ENCODE data around the gene BTD. TPM values are rescaled to one million over a fixed set of nuclear protein-coding genes. Genes with fewer than 3 reads are reported as not detected.

The BTD gene
- total RNA-seq, 1 donor from 2014 or later: 13.1 TPM

DNA sequence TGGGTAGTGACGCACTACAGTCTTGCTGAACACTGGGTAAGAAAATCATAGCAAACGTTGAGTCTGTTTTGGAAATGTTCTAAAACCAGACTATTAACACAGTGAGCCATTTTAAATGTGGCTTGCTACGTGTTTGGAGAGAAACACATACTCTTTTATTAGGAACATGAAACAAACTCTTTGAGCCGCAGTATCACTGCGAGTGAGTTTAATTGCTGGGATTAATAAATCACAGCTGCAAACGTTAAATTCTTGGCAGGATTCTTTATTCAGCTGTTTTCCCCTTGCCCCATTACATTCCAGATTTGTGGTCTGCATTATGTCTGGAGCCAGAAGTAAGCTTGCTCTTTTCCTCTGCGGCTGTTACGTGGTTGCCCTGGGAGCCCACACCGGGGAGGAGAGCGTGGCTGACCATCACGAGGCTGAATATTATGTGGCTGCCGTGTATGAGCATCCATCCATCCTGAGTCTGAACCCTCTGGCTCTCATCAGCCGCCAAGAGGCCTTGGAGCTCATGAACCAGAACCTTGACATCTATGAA, 33.6 kb downstream of the BTD start:
- H3K4me1 Mint-ChIP-seq (ENCODE audit: unreplicated experiment): peaks cover 66% of the 10 kb centered on the region
- no peaks in the 10 kb centered on the region for H3K9me3 Mint-ChIP-seq (ENCODE audit: unreplicated experiment)
- H3K27me3 Mint-ChIP-seq (ENCODE audit: unreplicated experiment): peaks cover 10% of the 10 kb centered on the region
- H3K4me3 Mint-ChIP-seq (ENCODE audit: unreplicated experiment): no peak overlapping the region
- H3K27ac Mint-ChIP-seq (ENCODE audit: unreplicated experiment): no peak overlapping the region
- H3K36me3 Mint-ChIP-seq (ENCODE audit: low read depth, unreplicated experiment): no peaks in the 10 kb centered on the region
- DNase-seq (ENCODE audit: low spot score): no peak
- TF ChIP-seq, protein P1, sequence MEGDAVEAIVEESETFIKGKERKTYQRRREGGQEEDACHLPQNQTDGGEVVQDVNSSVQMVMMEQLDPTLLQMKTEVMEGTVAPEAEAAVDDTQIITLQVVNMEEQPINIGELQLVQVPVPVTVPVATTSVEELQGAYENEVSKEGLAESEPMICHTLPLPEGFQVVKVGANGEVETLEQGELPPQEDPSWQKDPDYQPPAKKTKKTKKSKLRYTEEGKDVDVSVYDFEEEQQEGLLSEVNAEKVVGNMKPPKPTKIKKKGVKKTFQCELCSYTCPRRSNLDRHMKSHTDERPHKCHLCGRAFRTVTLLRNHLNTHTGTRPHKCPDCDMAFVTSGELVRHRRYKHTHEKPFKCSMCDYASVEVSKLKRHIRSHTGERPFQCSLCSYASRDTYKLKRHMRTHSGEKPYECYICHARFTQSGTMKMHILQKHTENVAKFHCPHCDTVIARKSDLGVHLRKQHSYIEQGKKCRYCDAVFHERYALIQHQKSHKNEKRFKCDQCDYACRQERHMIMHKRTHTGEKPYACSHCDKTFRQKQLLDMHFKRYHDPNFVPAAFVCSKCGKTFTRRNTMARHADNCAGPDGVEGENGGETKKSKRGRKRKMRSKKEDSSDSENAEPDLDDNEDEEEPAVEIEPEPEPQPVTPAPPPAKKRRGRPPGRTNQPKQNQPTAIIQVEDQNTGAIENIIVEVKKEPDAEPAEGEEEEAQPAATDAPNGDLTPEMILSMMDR (IDR thresholded peaks at IDR 0.05; ENCODE audit: unreplicated experiment): no peak

DNA sequence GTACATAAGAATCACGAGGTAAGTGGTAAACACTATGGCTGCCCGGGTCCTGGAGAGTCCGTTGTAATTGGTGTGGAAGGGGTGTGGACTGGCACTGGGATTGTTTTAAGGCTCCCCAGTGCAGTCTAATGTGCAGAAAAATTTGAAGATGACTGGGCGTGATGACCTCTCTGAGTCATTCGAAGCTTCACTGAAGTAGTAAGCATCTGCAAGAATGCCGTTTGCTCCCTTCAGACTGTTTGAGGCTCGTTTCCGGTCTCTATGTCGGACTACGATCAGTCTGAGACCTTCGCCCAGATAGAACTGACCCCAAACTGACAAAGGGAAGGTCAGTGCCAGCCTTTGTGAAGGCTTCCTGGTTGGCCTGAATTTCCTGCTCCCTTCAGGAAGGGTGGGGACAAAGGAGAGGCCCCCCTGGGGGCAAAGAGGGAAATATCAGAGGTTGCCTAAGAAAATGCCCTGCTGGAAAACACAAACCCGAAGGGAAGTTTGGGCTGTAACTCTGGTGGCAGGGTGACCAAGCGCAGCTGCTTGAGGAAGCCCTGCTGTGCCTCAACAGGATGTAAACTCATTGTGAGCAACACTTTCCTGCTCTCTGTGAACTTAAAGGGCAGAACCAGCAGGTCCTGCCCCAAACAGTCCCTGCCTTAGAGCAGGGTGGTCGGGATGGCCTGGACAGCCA, 34.6 kb downstream of the BTD start:
- H3K27me3 Mint-ChIP-seq (ENCODE audit: unreplicated experiment): peaks cover 10% of the 10 kb centered on the region
- peak; percentile 31 for DNase-seq (ENCODE audit: low spot score)
- H3K27ac Mint-ChIP-seq (ENCODE audit: unreplicated experiment): peak overlapping the region; percentile 93
- peaks cover 63% of the 10 kb centered on the region for H3K4me1 Mint-ChIP-seq (ENCODE audit: unreplicated experiment)
- no peaks in the 10 kb centered on the region for H3K9me3 Mint-ChIP-seq (ENCODE audit: unreplicated experiment)
- no peak overlapping the region for H3K4me3 Mint-ChIP-seq (ENCODE audit: unreplicated experiment)
- TF ChIP-seq, protein P1 (IDR thresholded peaks at IDR 0.05; ENCODE audit: unreplicated experiment): no peak
- H3K36me3 Mint-ChIP-seq (ENCODE audit: low read depth, unreplicated experiment): no peaks in the 10 kb centered on the region

DNA sequence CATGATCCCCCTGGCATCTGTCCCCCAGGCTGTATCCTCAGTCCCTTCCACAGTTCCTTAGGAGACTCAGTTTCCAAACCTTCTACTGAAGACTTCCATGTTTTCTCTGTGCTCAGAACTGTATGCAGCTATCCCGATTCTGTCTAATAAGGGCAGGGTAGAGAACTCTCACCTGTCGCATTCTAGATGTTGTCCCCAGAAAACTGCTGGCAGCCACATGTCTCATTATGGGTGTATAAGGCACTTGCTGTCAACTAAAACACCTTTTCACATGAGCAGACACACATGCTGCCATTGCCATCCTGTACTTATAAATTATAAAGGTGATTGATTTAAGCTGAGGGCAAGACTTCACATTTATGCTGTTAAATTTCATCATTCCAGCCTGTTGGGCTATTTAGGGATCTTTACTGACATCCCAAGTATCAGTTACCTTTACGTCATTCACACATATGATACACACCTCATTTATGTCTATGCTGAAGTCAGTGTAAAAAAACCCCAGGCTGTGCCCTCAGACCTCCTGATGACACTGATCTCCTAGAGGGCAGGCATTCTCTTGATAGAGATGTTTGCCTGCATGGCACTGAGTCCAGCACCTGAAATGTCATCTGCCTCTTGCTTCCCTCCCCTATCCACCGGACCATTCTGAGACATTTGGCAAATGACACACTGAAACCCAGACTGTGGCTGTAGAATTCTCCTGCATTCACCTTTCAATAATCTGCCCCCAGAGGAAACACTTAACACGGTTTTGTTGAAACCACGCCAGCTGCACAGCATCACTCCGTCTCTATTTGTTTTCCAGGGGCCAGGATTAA, 35.8 kb downstream of the BTD start:
- Mint-ChIP-seq H3K4me3 (ENCODE audit: unreplicated experiment) (no peak overlapping the region), H3K9me3 (ENCODE audit: unreplicated experiment) (no peaks in the 10 kb centered on the region), H3K27ac (ENCODE audit: unreplicated experiment) (peak overlapping the region; percentile 79), H3K27me3 (ENCODE audit: unreplicated experiment) (peaks cover 7% of the 10 kb centered on the region), H3K4me1 (ENCODE audit: unreplicated experiment) (peaks cover 60% of the 10 kb centered on the region), H3K36me3 (ENCODE audit: low read depth, unreplicated experiment) (no peaks in the 10 kb centered on the region)
- TF ChIP-seq, protein P1 (IDR thresholded peaks at IDR 0.05; ENCODE audit: unreplicated experiment): no peak
- DNase-seq (ENCODE audit: low spot score): no peak

GRCh38 chr3:15638193-15638890, 36.8 kb downstream of the BTD start:
- peaks cover 54% of the 10 kb centered on the region for H3K4me1 Mint-ChIP-seq (ENCODE audit: unreplicated experiment)
- H3K36me3 Mint-ChIP-seq (ENCODE audit: low read depth, unreplicated experiment): no peaks in the 10 kb centered on the region
- no peak overlapping the region for H3K27ac Mint-ChIP-seq (ENCODE audit: unreplicated experiment)
- H3K4me3 Mint-ChIP-seq (ENCODE audit: unreplicated experiment): no peak overlapping the region
- DNase-seq (ENCODE audit: low spot score): no peak
- H3K9me3 Mint-ChIP-seq (ENCODE audit: unreplicated experiment): no peaks in the 10 kb centered on the region
- peaks cover 7% of the 10 kb centered on the region for H3K27me3 Mint-ChIP-seq (ENCODE audit: unreplicated experiment)
- TF ChIP-seq, protein P1 (IDR thresholded peaks at IDR 0.05; ENCODE audit: unreplicated experiment): no peak

Measured in endothelial cell (in vitro differentiated cells).